Right renal pelvis (tissue), 4 donors: ENCODE data around the gene NR3C2. TPM values are rescaled to one million over a fixed set of nuclear protein-coding genes. Genes with fewer than 3 reads are reported as not detected.

ENCODE experiments used
- DNase-seq, 4 donors: peaks; one replicate each; pipeline ENCODE4 v3.0.0-alpha.2; 2013; ENCODE audit warnings: low read depth in 4 of 4, low spot score in 3 of 4, missing footprints in 1 of 4
- polyA plus RNA-seq, 4 donors: library from polyadenylated mRNA; unstranded; fragments of 120-200 nt; gene quantifications; one replicate each; pipeline ENCODE4 v1.2.1, GENCODE V29; 2013; ENCODE audit not compliant: insufficient read length in 4 of 4

The NR3C2 gene
- polyA plus RNA-seq, 4 donors: 14.1 to 19.1 (median 18.5) TPM

DNA sequence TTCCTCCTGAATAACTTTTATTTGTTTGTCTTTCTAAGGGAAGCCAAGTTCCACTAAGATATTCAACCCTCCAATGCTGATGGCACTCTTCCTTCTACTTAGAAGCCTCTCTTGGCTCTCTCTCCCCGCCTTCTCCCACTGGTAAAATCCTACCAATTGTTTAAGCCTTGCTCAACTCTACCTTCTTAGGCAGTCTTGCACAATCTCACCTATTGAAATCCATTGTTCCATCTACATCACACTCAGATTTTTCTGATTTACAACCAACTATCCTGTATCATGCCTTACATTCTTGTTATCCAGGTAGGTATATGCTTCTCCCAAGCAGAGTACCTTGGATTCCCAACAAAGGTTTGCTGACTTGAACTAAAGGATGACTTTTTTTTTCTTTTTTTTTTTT lies 69.1 kb downstream of the NR3C2 start:
- DNase-seq: no peak

DNA sequence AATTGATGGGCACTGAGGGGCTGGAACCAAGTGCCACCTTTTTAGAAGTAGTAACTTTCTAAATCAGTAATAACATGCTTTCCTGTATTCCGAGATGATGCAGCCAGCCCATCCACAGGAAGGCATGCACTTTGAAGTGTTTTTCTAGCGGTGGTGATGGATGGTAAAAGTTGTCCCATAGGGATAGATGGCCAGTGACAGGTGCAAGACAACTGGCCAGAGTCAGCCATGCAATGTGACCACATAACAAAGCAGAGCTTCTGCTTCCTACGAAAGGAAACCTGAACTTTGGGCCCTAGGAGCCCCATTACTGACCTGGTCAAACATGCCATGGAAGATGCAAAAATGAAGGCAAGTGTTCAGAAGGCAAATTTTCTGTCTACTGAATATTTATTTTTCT lies 72.3 kb downstream of the NR3C2 start:
- no peak for DNase-seq

DNA sequence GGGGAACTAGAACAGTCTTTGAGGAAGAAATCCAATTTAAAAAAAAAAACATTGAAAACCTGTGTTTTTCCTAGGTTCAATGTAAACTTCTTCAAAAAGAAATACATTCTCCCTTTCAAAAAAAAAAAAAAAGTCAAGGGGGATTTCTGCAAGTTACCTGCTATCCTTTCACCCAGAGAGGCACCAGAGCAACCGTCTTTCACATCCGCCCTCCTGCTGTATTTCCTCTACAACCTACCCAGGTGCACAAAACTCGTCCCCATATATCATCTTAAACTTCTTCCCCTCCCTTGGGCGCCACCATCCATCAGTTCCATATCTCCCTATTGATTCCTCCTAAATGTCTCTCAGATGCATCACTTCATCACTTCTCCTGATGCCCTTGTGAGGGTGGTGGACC lies 74.5 kb downstream of the NR3C2 start:
- no peak for DNase-seq

DNA sequence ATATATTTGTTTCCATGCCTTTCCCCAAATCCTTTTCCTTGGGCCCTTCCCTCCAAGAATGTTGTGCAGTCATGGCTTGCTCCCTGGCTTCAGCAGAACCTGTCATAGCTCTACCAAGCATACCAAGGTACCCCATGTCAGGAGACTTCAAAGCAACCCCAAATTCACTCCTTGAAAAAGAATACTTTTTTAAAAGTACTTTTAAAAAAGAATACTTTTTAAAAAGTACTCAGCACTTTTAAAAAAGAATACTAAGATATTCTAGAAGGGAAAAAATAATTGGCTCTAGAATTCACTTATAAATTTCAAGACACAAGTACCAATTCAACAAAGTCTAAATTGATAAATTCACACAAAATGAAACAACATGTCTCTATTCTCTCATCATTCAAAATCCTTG lies 76.0 kb downstream of the NR3C2 start:
- DNase-seq: no peak

DNA sequence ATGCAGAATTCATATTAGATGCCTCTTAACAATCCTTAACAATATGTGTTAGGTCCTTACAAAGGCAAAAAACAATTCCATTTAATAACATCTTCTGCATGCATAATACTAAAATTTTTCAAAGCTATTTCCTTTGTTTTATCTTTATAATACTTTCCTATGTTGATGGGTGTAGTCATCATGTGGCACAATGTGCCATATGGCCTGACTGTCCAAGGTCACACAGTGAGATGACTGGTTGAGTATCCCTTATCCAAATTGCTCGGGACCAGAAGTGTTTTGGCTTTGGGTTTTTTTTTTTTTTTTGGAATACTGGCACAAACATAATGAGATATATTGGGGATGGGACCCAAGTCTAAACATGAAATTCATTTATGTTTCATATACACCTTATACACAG lies 77.7 kb downstream of the NR3C2 start:
- DNase-seq: no peak

DNA sequence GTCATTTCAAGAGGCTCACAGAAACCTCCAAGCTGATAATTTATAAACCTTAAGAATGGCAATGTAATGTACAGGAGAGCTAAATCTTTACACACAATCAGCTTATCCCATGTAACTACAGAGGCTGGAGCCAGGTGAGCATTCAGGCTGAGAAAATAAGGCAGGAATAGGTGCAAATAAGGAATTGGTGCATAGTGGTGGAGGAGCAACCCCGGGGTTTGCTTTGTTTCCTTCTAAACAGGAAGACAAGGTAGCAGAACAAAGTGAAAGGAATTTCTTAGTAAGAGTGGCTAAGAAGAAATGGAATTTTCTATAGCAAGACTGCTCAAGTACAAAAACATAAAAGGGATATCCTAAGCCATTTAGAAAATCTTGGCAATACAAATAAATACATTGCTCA lies 82.4 kb downstream of the NR3C2 start:
- DNase-seq: no peak

DNA sequence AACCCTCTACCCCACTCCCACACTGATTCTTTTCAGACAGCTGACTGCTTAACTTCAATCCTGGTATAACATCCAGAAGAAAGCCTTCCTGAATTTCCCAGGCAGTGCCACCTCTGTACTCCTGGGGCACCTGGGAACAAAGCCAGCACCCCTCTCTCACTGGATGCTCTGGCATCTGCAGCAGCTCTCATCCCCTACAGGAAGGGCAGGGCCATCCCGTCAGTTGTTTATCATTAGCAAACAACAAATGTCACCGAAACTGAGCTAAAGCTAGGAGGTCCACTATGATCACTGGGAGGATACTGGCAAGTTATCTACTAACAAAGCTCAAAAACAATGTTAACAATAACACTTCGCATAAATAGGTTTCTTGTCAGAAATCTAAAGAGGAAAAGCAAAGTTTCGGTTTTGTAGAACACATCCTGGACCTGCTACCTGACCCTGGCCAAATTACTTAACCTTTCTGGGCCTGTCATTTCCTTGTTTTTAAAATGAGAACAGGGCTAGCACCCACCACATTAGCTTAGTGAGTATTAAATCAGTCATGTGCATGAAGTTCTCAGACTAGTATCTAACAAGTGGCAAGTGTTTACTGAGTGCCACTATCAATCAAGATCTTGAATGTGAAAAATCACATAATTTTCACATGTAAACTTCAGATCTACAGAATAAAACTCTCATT lies 86.6 kb downstream of the NR3C2 start:
- no peak for DNase-seq

DNA sequence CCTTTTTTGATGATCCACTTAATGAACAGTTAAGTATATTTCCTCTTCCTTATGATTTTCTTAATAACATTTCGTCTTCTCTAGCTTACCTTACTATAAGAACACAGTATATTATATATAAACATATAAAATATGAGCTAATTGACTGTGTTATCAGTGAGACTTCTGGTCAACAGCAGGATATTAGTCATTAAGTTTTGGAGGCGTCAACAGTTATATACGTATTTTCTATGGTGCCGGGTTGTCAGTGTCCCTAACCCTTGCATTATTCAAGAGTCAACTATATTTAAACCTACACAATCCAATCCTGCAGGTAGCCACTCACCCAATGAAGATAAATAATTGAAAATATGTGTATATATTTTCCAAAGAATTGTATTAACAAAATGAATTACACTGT lies 88.0 kb downstream of the NR3C2 start:
- no peak for DNase-seq

DNA sequence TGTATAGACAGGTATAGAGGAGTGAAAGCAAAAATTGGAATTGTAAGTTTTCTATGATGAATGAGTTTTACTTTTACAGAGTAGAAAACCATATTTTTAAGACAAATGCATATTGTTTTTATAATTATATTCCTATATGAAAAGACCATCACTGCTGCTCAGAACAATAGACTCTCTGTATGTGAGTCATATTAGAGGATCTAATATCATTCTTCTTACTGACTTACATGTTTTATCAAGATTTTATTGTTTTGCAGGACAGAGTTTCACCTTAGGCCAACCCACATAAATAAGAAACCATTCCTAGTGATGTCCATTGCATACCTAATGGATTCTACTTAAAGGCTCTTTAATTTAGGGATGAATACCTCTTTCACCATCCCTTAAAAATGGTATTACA lies 88.6 kb downstream of the NR3C2 start:
- DNase-seq: no peak

DNA sequence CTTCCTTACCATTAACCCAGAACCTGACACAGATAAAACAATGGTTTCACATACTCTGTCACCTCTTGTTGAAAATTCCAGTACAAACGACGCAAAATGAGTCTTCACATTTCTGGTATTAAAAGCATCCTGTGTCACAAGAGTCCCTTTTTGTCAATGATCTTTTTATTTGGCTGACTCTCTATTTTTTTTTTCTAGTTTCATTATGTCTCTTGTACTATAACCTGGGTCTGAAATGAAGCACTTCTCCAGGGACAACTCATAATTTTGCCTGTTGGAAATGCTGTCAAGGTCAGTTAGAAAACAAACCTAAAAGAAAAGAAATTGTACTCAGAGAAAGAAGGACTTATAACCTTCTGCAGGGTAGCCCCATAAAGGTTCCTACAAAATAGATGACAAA lies 93.1 kb downstream of the NR3C2 start:
- DNase-seq: no peak

DNA sequence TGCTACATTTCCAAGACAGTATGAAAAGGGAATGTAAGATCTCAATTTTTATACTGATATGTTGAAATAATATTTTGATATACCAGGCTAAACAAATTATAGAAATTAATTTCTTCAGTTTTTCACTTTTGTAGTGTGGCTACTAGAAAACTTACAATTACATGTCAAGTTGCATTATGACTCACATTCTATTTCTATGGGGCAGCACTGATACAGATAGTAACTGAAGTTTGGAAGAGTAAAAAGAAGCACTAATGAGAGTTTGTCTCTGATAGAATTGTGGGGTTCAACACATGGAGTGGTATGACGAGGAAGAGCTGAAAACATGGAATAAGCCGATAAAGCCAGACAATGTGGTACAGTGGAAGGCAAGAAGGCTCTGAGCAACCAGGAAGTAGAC lies 95.6 kb downstream of the NR3C2 start:
- no peak for DNase-seq

DNA sequence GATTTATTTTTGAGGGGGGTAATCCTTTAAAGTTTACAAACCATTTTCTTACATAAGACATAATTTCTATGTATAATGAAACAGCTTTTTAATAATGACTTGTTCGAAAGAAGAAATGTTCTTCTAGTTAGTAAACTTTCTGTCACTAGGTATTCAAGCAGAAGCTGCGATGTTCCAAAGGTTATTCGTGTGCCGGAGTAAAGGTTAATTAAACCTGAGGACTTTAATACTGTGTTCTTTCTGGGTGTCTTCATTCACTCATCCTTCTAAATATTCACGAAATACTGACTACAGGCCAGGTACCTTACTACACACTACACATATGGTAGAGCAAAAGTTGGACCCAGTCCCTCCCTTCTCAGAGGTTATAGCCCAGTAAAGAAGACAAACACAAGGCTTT lies 96.7 kb downstream of the NR3C2 start:
- no peak for DNase-seq

DNA sequence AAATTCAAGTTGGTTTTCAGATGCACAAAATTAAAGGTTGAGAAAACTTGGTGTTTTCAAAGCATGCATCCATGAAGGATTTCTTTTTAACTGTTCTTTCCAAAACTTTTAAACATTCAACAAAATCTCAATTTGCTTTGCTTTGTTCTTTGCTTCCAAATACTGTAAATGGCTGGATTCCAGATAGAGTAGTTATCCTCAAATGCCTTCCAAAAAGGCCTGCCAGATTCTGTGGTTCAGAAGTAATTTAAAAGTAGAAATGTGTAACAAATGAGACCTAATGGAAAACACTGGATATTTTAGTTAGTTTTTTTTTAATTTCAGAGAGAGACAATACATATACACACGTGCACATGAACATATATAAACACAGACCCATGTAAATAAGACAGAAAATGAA lies 97.3 kb downstream of the NR3C2 start:
- no peak for DNase-seq

DNA sequence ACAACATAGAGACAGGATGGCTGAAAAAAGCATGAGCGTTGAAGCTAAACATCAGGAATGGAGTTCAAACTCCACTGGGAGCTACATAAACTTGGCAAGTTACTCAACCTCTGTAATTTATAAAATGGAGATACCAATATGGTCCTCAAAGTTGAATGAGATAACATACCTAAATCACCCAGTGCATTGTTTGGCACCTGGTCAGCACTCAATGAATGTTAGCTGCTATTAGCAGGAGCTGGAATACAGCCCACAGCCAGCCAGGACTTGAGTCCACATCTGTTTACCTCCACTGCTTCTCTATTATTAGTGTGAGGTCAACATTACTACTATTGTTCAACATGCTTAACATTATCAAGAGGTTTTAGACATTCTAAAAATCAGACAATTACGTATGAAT lies 97.9 kb downstream of the NR3C2 start:
- no peak for DNase-seq

DNA sequence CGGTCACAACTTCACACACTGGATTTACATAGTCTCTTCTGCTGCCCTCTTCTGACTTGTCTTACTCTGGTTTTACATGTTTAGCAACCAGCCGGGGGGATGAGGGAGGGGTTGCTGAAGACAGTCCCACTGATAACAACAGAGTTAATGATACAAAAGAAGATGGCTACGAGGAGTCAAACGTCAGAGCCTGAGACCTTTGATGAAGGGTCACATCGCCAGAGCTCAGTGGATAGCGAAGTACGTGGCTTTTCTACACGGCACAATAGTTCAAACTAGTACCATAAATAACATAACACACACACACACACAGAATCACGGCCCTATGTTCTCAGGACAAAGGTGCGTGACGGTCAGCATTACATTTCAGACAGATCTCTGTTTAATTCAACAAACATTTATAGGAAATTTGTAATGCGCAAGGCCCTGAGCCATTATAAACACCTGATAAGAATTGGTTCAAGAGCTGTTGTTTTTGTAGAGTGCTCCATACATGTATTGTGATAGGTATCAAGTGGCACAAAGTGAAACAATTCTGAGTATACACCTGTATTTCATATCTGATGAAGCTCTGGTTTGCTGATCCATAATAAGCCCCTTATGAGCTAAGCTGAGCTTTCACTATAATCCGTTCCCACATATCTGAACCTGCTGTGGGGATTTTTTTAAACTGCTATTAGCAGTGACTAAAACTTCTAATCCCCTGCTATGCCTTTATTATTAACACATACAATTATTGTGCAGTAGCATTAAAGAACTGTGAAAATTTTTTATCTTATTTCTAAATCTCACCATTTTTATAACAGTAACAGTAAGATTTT lies 100.0 kb downstream of the NR3C2 start:
- DNase-seq: no peak

DNA sequence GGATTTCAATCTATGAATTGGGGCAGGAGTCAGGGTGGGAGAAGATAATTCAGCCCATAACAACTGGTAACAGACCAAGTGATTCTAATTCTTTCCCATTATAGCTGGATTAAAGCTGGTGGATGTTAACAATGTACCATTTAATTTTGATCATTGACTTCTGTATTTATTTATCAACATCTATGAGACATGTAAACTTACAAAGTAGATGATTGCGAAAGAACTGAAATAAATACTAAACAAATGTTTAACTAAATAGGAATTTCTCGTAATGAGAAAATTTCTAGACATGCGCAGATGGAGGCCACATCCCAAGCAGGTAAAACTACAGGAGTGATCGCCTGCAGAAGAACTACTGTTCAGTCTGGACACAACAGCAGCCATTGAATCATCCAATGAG lies 107.1 kb downstream of the NR3C2 start:
- no peak for DNase-seq

DNA sequence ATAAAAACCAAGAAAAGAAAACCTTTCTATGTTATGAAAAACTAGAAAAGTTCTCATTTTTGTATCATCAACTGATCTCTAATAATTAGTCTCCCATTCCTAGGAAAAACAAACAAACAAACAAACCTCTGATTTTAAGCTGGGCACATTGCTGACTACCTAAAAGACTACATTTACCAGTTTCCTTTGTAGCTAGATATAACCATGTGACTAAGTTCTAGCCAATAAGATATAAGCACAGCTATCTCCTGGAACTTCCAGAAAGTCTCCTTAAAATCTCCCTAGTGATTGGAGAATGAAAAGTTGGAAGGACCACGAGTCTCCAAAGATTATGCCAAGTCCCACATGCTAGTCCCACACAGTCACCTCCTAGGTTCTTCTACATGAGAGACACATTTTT lies 108.9 kb downstream of the NR3C2 start:
- no peak for DNase-seq

DNA sequence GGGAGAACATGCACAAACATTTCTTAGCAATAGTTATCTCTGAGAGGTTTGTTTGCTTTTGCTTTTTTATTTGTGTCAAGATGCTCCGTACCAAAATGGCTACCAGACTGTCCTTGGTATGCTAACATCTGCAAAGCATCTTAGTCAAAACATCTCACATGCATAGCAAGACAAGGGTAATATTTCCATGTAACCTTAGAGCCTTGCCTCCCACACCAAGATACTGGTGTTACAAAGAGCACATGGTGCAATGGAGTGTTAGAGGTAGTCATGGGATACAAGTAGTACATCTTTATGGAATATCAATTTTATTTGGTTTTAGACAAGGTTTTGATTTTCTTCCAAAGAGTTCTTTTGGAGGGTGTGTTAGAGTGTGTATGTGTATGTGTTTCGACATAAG lies 109.7 kb downstream of the NR3C2 start:
- DNase-seq: no peak

DNA sequence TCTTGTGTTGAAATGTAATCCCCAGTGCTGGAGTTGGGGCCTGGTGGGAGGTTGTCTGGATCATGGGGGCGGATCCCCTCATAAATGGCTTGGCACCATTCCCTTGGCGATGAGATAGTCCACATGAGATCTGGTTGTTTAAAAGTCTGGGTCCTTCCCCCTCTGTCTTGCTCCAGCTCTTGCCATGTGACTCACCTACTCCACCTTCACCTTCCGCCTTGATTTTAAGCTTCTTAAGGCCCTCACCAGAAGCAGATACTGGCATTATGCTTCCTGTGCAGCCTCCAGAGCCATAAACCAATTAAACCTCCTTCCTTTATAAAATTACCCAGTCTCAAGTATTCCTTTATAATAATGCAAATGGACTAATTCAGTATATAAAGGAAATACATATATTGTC lies 111.5 kb downstream of the NR3C2 start:
- DNase-seq: no peak

DNA sequence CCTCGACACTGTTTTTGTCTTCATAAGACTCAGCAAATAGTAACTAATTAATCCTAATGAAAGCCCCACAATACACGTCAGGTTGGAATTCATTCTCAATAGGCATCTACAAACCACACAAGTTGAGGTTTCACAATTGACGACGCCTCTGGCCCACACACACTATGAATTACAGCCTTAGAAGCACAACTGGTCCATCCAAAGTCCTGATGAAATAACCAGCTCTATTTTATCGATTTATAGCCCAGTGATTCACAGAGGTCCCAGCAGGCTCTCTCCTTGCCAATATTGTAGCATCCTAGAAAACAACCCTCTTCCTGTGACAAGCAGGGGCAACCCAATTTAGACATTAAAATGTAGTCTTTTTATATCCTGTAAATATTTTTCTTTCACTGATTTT lies 112.1 kb downstream of the NR3C2 start:
- no peak for DNase-seq

DNA sequence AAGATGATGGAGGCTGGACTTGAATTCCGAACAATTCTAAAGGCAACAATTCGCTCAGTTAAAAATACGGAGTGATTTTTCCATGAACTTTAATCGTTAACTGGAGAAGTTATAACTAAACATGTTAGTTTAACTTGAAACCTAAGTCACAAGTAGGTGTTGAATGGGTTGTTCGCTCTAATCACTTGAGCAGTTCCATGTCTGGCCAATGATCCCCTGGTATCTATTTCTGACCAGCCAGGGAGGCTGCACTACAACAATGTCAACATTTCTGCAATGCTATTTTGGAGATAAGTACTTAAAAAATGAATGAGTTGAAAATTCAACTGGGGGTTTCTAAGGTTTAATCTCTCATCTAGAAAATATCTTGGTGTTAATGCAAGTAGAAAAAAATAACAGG lies 112.5 kb downstream of the NR3C2 start:
- DNase-seq: no peak

DNA sequence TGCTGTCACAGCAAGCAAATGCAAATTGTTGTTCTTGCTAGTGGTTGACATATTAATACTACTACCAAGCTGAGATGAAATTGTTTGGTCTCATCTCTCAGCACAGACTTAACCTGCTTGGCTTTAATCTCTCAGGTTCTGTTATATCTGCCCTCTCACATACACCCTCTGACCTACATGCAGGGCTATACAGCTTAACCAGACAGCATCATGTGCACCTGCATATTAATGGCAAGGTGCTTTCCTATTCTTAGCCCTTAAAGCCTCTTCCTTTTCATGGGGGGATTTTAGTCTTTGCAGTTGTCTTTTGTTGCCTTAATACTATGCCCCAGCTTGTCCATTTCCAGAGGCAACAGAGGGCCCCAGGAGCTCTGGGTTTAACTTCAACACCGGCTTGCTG lies 114.5 kb downstream of the NR3C2 start:
- DNase-seq: no peak
